Stimulated activated effector memory CD8-positive, alpha-beta T cell treated with anti-CD3 and anti-CD28 coated beads, Interleukin-12 subunit alpha, Interleukin-12 subunit beta, amount 100 ng/mL, for 72 hours (primary cell): ENCODE measurements around the gene CACNB4.
A peak's percentile ranks its signal among the peaks of the same experiment; 100 is the strongest.
"Not testable (repeated sequence)": the region's sequence is repeated elsewhere in the genome, so short reads cannot be mapped to it uniquely, and the experiment has no call there.

Experiments
- ATAC-seq: fragments of 150-1000 bp; cut with Tn5 transposase; 2 replicates; pipeline ENCODE4 v1.10.0; 2021
- DNase-seq, 2 donors: peaks; one replicate each; pipeline ENCODE4 v3.0.0; 2021 to 2022; ENCODE audit warnings: low spot score in 2 of 2
- H3K27ac Mint-ChIP-seq: one replicate; pipeline ENCODE4 v1.8.0; 2022; ENCODE audit warnings: mild to moderate bottlenecking, mixed read lengths
- H3K36me3 Mint-ChIP-seq: one replicate; pipeline ENCODE4 v1.8.0; 2022; ENCODE audit warnings: mild to moderate bottlenecking, mixed read lengths
- H3K4me1 Mint-ChIP-seq: one replicate; pipeline ENCODE4 v1.8.0; 2022; ENCODE audit warnings: mixed read lengths
- H3K4me3 Mint-ChIP-seq: one replicate; pipeline ENCODE4 v1.8.0; 2022; ENCODE audit warnings: mild to moderate bottlenecking, mixed read lengths
- H3K9me3 Mint-ChIP-seq: one replicate; pipeline ENCODE4 v1.8.0; 2022; ENCODE audit warnings: mixed read lengths

Gene CACNB4

GRCh38 chr2:152097290-152097800, 1.5 kb downstream of the CACNB4 start:
- Mint-ChIP-seq H3K4me1 (peaks cover 19% of the 10 kb centered on the region), H3K4me3 (peak overlapping the region; percentile 72), H3K36me3 (no peaks in the 10 kb centered on the region), H3K9me3 (no peaks in the 10 kb centered on the region), H3K27ac (no peak overlapping the region)
- DNase-seq (no peak), ATAC-seq (no peak)

GRCh38 chr2:152095146-152095545, 3.7 kb downstream of the CACNB4 start:
- H3K36me3 Mint-ChIP-seq = no peaks in the 10 kb centered on the region
- DNase-seq (no peak), ATAC-seq (no peak)
- no peaks in the 10 kb centered on the region for H3K9me3 Mint-ChIP-seq
- peaks cover 19% of the 10 kb centered on the region for H3K4me1 Mint-ChIP-seq
- H3K4me3 Mint-ChIP-seq = no peak overlapping the region
- no peak overlapping the region for H3K27ac Mint-ChIP-seq

GRCh38 chr2:152094014-152094413, 4.8 kb downstream of the CACNB4 start:
- no peak overlapping the region for H3K4me3 Mint-ChIP-seq
- H3K36me3 Mint-ChIP-seq = no peaks in the 10 kb centered on the region
- no peak for DNase-seq
- H3K9me3 Mint-ChIP-seq = no peaks in the 10 kb centered on the region
- H3K27ac Mint-ChIP-seq = no peak overlapping the region
- peaks cover 12% of the 10 kb centered on the region for H3K4me1 Mint-ChIP-seq
- peak; percentile 12 for ATAC-seq

GRCh38 chr2:152093464-152093863, 5.4 kb downstream of the CACNB4 start:
- DNase-seq (no peak), ATAC-seq (no peak)
- H3K4me3 Mint-ChIP-seq = no peak overlapping the region
- H3K36me3 Mint-ChIP-seq = no peaks in the 10 kb centered on the region
- peaks cover 11% of the 10 kb centered on the region for H3K4me1 Mint-ChIP-seq
- H3K9me3 Mint-ChIP-seq = no peaks in the 10 kb centered on the region
- H3K27ac Mint-ChIP-seq = no peak overlapping the region

- H3K27ac Mint-ChIP-seq = no peak overlapping the region
- no peaks in the 10 kb centered on the region for H3K9me3 Mint-ChIP-seq
- DNase-seq = no peak
- H3K36me3 Mint-ChIP-seq = no peaks in the 10 kb centered on the region
- ATAC-seq = no peak
- H3K4me3 Mint-ChIP-seq = no peak overlapping the region
- H3K4me1 Mint-ChIP-seq = no peaks in the 10 kb centered on the region
Observed at GRCh38 chr2:152092095-152092494, 6.7 kb downstream of the CACNB4 start.

- H3K4me3 Mint-ChIP-seq, H3K27ac Mint-ChIP-seq, H3K36me3 Mint-ChIP-seq, H3K4me1 Mint-ChIP-seq, H3K9me3 Mint-ChIP-seq, ATAC-seq, DNase-seq: not testable (repeated sequence)
Observed at GRCh38 chr2:152090726-152091125, 8.1 kb downstream of the CACNB4 start.

- no peak for ATAC-seq
- DNase-seq = no peak
- H3K36me3 Mint-ChIP-seq = no peaks in the 10 kb centered on the region
- H3K27ac Mint-ChIP-seq = no peak overlapping the region
- H3K4me1 Mint-ChIP-seq = no peaks in the 10 kb centered on the region
- H3K9me3 Mint-ChIP-seq = no peaks in the 10 kb centered on the region
- H3K4me3 Mint-ChIP-seq = no peak overlapping the region
Observed at GRCh38 chr2:152089238-152089637, 9.6 kb downstream of the CACNB4 start.

GRCh38 chr2:152088006-152088405, 10.8 kb downstream of the CACNB4 start:
- no peak for ATAC-seq

GRCh38 chr2:152086231-152086630, 12.6 kb downstream of the CACNB4 start:
- Mint-ChIP-seq H3K36me3 (no peaks in the 10 kb centered on the region), H3K27ac (no peak overlapping the region), H3K4me3 (no peak overlapping the region), H3K4me1 (no peaks in the 10 kb centered on the region), H3K9me3 (no peaks in the 10 kb centered on the region)
- no peak for DNase-seq
- no peak for ATAC-seq

More at GRCh38 chr2:152088006-152088405, 10.8 kb downstream of the CACNB4 start:
- Mint-ChIP-seq H3K4me1 (no peaks in the 10 kb centered on the region), H3K9me3 (no peaks in the 10 kb centered on the region), H3K27ac (no peak overlapping the region), H3K36me3 (no peaks in the 10 kb centered on the region), H3K4me3 (no peak overlapping the region)
- no peak for DNase-seq

- no peak overlapping the region for H3K4me3 Mint-ChIP-seq
- DNase-seq (no peak), ATAC-seq (no peak)
- H3K4me1 Mint-ChIP-seq = no peaks in the 10 kb centered on the region
- H3K27ac Mint-ChIP-seq = no peak overlapping the region
- no peaks in the 10 kb centered on the region for H3K9me3 Mint-ChIP-seq
- no peaks in the 10 kb centered on the region for H3K36me3 Mint-ChIP-seq
Observed at GRCh38 chr2:152084076-152084475, 14.8 kb downstream of the CACNB4 start.

GRCh38 chr2:152083202-152083875, 15.5 kb downstream of the CACNB4 start:
- ATAC-seq (no peak), DNase-seq (no peak)
- Mint-ChIP-seq H3K36me3 (no peaks in the 10 kb centered on the region), H3K9me3 (no peaks in the 10 kb centered on the region), H3K27ac (no peak overlapping the region), H3K4me1 (no peaks in the 10 kb centered on the region), H3K4me3 (no peak overlapping the region)

GRCh38 chr2:152078662-152079061, 20.2 kb downstream of the CACNB4 start:
- Mint-ChIP-seq H3K9me3 (no peaks in the 10 kb centered on the region), H3K27ac (no peak overlapping the region), H3K36me3 (no peaks in the 10 kb centered on the region), H3K4me3 (no peak overlapping the region), H3K4me1 (no peaks in the 10 kb centered on the region)
- no peak for DNase-seq
- peak; percentile 16 for ATAC-seq

- no peak overlapping the region for H3K4me3 Mint-ChIP-seq
- DNase-seq (no peak), ATAC-seq (no peak)
- no peaks in the 10 kb centered on the region for H3K9me3 Mint-ChIP-seq
- no peak overlapping the region for H3K27ac Mint-ChIP-seq
- H3K36me3 Mint-ChIP-seq = no peaks in the 10 kb centered on the region
- no peaks in the 10 kb centered on the region for H3K4me1 Mint-ChIP-seq
Observed at GRCh38 chr2:152078023-152078422, 20.8 kb downstream of the CACNB4 start.

GRCh38 chr2:152075461-152076050, 23.3 kb downstream of the CACNB4 start:
- no peaks in the 10 kb centered on the region for H3K9me3 Mint-ChIP-seq
- ATAC-seq = peak; percentile 19
- H3K4me1 Mint-ChIP-seq = no peaks in the 10 kb centered on the region
- no peak overlapping the region for H3K4me3 Mint-ChIP-seq
- DNase-seq = no peak
- H3K27ac Mint-ChIP-seq = no peak overlapping the region
- H3K36me3 Mint-ChIP-seq = no peaks in the 10 kb centered on the region

- ATAC-seq (no peak), DNase-seq (no peak)
- no peaks in the 10 kb centered on the region for H3K4me1 Mint-ChIP-seq
- H3K4me3 Mint-ChIP-seq = no peak overlapping the region
- H3K36me3 Mint-ChIP-seq = no peaks in the 10 kb centered on the region
- H3K9me3 Mint-ChIP-seq = no peaks in the 10 kb centered on the region
- no peak overlapping the region for H3K27ac Mint-ChIP-seq
Observed at GRCh38 chr2:152072011-152072410, 26.8 kb downstream of the CACNB4 start.

GRCh38 chr2:152071518-152071917, 27.3 kb downstream of the CACNB4 start:
- ATAC-seq = no peak
- Mint-ChIP-seq H3K36me3 (no peaks in the 10 kb centered on the region), H3K4me3 (no peak overlapping the region), H3K27ac (no peak overlapping the region), H3K4me1 (no peaks in the 10 kb centered on the region), H3K9me3 (no peaks in the 10 kb centered on the region)
- no peak for DNase-seq
